Body of pancreas (tissue), 4 donors: ENCODE measurements around the gene GSG1L. TPM values are rescaled to one million over a fixed set of nuclear protein-coding genes. Genes with fewer than 3 reads are reported as not detected.

Experiments
- ATAC-seq: fragments of 150-250 bp; one replicate; pipeline ENCODE4 v1.9.1; 2016
- DNase-seq, 4 donors: peaks; one replicate each; pipeline ENCODE4 v3.0.0-alpha.2; 2019
- H3K27ac ChIP-seq, 4 donors: fragments of 200-600 bp; sonication (generic); 1 replicate in 3 of 4; 2 replicates in 1 of 4; pipeline versions ENCODE4 v1.5.1 to v1.6.1; 2016 to 2019; ENCODE audit warnings: mild to moderate bottlenecking in 1 of 4, mixed read lengths in 1 of 4, moderate library complexity in 1 of 4
- H3K27me3 ChIP-seq, 2 donors: fragments of 200-600 bp; sonication (generic); one replicate each; pipeline ENCODE4 v1.6.0; 2016; ENCODE audit warnings: mild to moderate bottlenecking in 1 of 2
- H3K36me3 ChIP-seq, 2 donors: fragments of 200-600 bp; sonication (generic); replicated peaks in 1 of 2; 2 replicates each; pipeline ENCODE4 v1.5.1; 2016; ENCODE audit warnings: low read depth in 2 of 2; ENCODE audit not compliant: insufficient read depth in 1 of 2
- H3K4me1 ChIP-seq: fragments of 200-600 bp; sonication (generic); one replicate; pipeline ENCODE4 v1.6.0; 2016
- H3K4me3 ChIP-seq, 2 donors: fragments of 200-600 bp; sonication (generic); 1 replicate in 1 of 2; 2 replicates in 1 of 2; pipeline ENCODE4 v1.5.1; 2016 to 2019
- H3K9me3 ChIP-seq, 3 donors: fragments of 200-600 bp; sonication (generic); 1 replicate in 2 of 3; 2 replicates in 1 of 3; pipeline ENCODE4 v1.5.1; 2016
- CTCF ChIP-seq, 7 experiments: fragments of 450-650 bp in 4 of 7; fragments of 200-600 bp in 3 of 7; sonication (generic) in 3 of 7; IDR thresholded peaks; one replicate each; pipeline ENCODE4 v1.5.1; 2016 to 2019; ENCODE audit warnings: antibody characterized with exemption in 7 of 7
- POLR2A ChIP-seq, 3 donors: fragments of 450-650 bp; IDR thresholded peaks; one replicate each; pipeline ENCODE4 v1.6.1; 2016; ENCODE audit warnings: antibody characterized with exemption in 3 of 3, mild to moderate bottlenecking in 2 of 3
- WGBS, 2 donors: methylation state at CpG; one replicate each; pipeline ENCODE4 v1.1.5; 2017; 5-methylcytosine and 5-hydroxymethylcytosine counted together
- intact Hi-C: fragments of 100-400 bp; cut with DNase I; formaldehyde crosslinking; loops from one replicate; pipeline ENCODE4 v1.15.1; 2023
- total RNA-seq, 2 donors: library from RNA; depleted of rRNA; stranded (reverse); fragments of >200 nt; gene quantifications; one replicate each; pipeline ENCODE4 v1.1.0, GENCODE V29; 2016

The GSG1L gene
- total RNA-seq, 2 donors from 2014 or later: not detected

- WGBS, 2 donors: 67 to 77% methylated on average over 7 of the region's 7 CpGs
- intact Hi-C loops: no loop called here
- no peak for TF ChIP-seq CTCF (IDR thresholded peaks at IDR 0.05)
- no peak for TF ChIP-seq POLR2A (IDR thresholded peaks at IDR 0.05)
Observed at GRCh38 chr16:27852116-27852515, 211.4 kb downstream of the GSG1L start.

GRCh38 chr16:27851586-27851985, 211.9 kb downstream of the GSG1L start:
- H3K4me1 ChIP-seq: no peaks in the 10 kb centered on the region

More at GRCh38 chr16:27852116-27852515, 211.4 kb downstream of the GSG1L start:
- no peak for ATAC-seq
- DNase-seq: no peak
- Histone ChIP-seq H3K9me3 (no peaks in the 10 kb centered on the region), H3K4me1 (no peaks in the 10 kb centered on the region), H3K27ac (no peak overlapping the region), H3K27me3 (no peaks in the 10 kb centered on the region), H3K36me3 (no peaks in the 10 kb centered on the region), H3K4me3 (no peak overlapping the region)

GRCh38 chr16:27849621-27850020, 213.9 kb downstream of the GSG1L start:
- no peaks in the 10 kb centered on the region for H3K27me3 ChIP-seq
- no peaks in the 10 kb centered on the region for H3K4me1 ChIP-seq
- intact Hi-C loops: no loop called here
- ATAC-seq (no peak), DNase-seq (no peak)
- 50 to 76% methylated on average over 3 of the region's 3 CpGs for WGBS, 2 donors
- TF ChIP-seq CTCF (IDR thresholded peaks at IDR 0.05): no peak
- TF ChIP-seq POLR2A (IDR thresholded peaks at IDR 0.05): no peak
- no peak overlapping the region for H3K27ac ChIP-seq
- H3K9me3 ChIP-seq: no peaks in the 10 kb centered on the region
- H3K36me3 ChIP-seq: no peaks in the 10 kb centered on the region
- no peak overlapping the region for H3K4me3 ChIP-seq

More at GRCh38 chr16:27851586-27851985, 211.9 kb downstream of the GSG1L start:
- no peak overlapping the region for H3K4me3 ChIP-seq
- no peaks in the 10 kb centered on the region for H3K36me3 ChIP-seq
- ATAC-seq (no peak), DNase-seq (no peak)
- no peak for TF ChIP-seq POLR2A (IDR thresholded peaks at IDR 0.05)
- no peak for TF ChIP-seq CTCF (IDR thresholded peaks at IDR 0.05)
- WGBS, 2 donors: 37 to 39% methylated on average over 6 to 8 of the region's 9 CpGs
- no peak overlapping the region for H3K27ac ChIP-seq
- intact Hi-C loops: no loop called here
- H3K9me3 ChIP-seq: no peaks in the 10 kb centered on the region
- no peaks in the 10 kb centered on the region for H3K27me3 ChIP-seq

GRCh38 chr16:27847030-27847550, 216.4 kb downstream of the GSG1L start:
- WGBS, 2 donors: 24 to 36% methylated on average over 2 of the region's 2 CpGs
- Histone ChIP-seq H3K27ac (no peak overlapping the region), H3K4me3 (no peak overlapping the region), H3K9me3 (no peaks in the 10 kb centered on the region), H3K36me3 (no peaks in the 10 kb centered on the region), H3K27me3 (no peaks in the 10 kb centered on the region), H3K4me1 (no peaks in the 10 kb centered on the region)
- intact Hi-C loops: no loop called here
- no peak for TF ChIP-seq POLR2A (IDR thresholded peaks at IDR 0.05)
- no peak for TF ChIP-seq CTCF (IDR thresholded peaks at IDR 0.05)
- no peak for ATAC-seq
- no peak for DNase-seq

- Histone ChIP-seq H3K36me3 (no peaks in the 10 kb centered on the region), H3K4me3 (no peak overlapping the region), H3K27me3 (no peaks in the 10 kb centered on the region), H3K9me3 (no peaks in the 10 kb centered on the region), H3K27ac (no peak overlapping the region), H3K4me1 (no peaks in the 10 kb centered on the region)
- ATAC-seq: no peak
- TF ChIP-seq POLR2A (IDR thresholded peaks at IDR 0.05) (no peak), CTCF (IDR thresholded peaks at IDR 0.05) (no peak)
- 49 to 51% methylated on average over 8 of the region's 8 CpGs for WGBS, 2 donors
- no peak for DNase-seq
- intact Hi-C loops: no loop called here
Observed at GRCh38 chr16:27844826-27845225, 218.7 kb downstream of the GSG1L start.
